CD4-positive, alpha-beta T cell treated with Interleukin-6 at 100 ng/mL for 8 hours (primary cell): ENCODE results near the gene ROPN1B.
A peak's percentile ranks its signal among the peaks of the same experiment; 100 is the strongest.
"Not testable (repeated sequence)": the region's sequence is repeated elsewhere in the genome, so short reads cannot be mapped to it uniquely, and the experiment has no call there.

ENCODE experiments used
- DNase-seq: peaks from one replicate; pipeline ENCODE4 v3.0.0-alpha.2; 2020; ENCODE audit warnings: mixed read lengths, low spot score

The ROPN1B gene

DNA sequence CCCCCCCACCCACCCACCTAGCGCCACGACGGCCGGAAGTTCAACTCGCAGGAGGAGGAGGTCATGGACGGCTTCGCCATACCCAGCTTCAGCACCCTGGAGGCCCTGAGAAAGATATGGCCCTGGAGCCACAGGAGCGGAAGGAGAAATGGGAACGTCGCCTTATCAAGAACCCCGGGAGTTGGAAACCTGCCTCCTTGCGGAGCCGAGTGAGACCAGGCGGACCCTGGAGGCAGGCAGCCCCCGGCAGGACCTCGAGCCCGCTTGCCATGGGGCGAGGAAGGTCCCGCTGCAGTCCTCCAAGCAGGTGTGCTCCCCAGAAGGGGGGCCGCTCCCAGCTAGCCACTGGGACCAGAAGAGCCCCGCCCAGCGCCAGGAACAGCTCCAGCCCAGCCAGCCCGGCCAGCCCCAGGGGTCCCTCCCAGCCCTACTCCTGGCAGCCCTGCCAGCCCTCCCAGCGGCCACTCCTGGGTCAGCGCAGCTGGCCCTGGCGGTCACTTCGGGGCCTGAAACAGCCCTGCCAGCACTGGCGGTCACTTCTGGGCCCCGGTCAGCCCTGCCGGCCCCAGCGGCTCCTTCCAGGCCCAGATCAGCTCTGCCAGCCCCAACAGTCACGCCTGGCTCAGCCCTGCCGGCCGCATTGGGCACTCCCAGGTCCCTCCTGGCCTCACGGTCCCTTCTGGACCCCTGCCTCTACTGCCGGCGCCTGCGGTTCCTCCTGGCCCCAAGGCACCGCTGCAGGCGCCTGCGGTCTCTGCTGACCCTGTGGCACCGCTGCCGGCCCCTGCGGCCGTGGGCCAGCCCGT, 10.3 kb upstream of the ROPN1B start:
- DNase-seq: no peak

DNA sequence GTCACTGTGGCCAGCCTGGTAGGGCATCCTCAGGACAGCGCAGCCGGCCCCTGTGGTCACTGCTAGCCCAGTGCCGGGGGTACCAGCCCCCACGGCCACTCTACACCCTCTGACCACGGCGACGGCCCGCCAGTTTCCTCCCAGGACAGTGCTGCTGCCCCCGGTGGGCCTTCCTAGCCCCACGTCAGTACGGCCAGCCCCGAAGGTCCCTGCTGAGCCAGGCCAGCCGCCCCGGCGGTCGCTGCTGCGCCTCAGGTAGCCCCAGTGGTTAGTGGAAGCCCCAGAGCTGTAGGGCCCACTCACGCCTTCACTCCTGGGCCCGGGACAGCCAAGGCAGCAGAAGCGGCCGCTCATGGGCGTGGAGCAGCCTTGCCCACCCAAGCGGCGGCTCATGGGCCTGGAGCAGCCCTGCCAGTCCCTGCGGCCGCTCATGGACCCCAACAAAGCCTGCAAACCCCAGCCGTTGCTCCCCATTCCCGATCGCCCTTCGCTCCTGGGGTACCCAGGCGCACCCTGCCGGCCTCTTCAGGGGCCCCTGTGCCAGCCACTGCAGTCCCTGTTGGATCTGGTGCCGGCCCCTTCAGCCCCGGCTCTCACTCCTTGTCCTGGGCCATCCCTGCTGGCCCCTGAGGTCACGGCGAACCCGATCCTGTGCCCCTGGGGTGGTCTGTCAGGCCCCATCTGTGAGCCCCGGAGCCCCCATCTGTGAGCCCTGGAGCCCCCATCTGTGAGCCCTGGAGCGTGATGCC, 9.5 kb upstream of the ROPN1B start:
- DNase-seq: no peak

DNA sequence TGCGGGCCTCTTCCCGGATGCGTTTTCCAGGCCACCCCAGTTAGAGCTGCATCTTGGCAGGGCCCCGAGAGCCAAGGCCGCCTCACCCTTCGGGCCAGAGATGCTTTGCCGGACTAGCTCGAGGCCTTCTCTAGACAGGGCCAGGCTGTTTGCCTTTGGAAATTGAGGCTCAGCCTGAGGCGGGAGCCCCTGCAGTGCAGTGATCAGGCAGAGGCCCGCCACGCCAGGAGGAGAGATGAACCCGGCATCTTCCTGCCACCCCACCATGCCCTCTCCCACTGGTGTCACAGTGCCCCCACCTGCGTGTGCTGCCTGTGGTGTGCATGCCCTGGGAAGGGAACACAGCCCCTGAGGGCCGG, 8.9 kb upstream of the ROPN1B start:
- DNase-seq: no peak

DNA sequence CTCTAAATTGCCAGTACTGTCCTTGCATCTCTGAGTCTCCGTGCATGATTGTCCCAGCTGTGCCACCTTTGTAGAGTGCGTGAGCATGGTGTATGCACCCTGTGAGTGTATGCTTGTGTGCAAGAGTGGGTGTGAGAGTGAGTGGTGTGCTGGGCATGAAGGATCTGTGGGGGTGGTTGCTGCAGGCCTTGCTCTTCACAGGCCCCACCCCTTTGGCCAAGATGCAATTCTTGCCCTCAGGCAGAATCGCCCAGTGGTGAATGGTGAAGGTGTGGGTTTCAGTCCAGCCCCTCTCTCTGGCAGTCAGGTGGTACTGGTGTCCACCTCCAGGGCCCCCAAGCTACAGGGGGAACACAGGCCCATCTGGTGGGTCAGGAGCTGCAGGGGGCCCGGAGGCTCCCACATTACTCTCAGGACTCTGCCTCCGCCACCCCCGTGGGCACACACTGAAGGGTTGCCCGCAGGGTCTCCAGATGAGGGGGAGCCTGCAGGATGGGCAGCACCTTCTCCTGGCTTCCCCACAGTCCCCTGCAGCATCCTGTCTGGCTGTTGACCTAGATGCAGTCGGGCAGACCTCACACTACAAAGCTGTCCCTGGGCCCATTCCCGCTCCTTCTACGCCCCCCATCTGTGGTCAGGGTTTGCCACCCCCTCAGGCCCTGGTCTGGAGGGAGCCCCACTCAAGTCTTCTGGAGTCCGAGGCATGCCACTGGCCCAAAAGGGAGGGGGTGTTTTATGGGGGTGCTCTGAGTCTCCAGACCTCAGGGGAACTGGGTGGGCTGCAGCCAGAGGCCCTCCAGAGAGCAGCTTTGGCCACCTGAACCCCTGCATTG, 8.3 kb upstream of the ROPN1B start:
- DNase-seq: no peak

DNA sequence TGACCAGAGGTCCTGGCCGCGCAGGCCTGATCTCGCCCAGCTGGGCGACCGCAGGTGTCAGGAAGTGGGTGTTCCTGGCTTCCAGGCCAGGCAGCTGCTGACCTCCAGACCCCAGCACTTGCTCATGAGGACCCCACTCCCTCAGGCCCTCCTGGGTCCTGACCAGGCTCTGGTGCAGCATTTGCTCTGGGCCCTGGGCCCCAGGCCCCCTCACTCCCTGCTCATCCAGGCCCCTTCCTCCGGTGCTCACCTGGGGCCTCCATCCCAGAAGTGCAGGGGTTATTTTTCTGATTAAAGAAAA, 7.7 kb upstream of the ROPN1B start:
- DNase-seq: no peak

DNA sequence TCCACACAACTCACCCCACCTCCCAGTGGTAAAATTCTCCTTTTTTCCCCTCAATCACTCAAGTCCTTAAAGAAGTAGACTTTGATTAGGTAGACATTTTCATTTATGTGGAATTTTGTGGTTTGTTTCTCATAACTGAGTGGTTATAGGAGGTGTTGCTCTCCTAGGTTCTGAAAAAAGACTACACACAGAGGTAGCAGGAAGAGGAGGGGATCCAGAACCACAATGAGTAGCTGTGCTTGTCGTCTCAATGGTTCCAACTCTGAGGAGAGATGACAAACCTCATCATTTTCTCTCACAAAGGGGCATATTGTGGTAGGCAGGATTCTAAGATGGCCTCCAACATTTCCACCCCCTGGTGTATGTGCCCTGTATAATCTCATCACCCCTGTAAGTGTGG, 5.1 kb upstream of the ROPN1B start:
- not testable (repeated sequence) for DNase-seq

DNA sequence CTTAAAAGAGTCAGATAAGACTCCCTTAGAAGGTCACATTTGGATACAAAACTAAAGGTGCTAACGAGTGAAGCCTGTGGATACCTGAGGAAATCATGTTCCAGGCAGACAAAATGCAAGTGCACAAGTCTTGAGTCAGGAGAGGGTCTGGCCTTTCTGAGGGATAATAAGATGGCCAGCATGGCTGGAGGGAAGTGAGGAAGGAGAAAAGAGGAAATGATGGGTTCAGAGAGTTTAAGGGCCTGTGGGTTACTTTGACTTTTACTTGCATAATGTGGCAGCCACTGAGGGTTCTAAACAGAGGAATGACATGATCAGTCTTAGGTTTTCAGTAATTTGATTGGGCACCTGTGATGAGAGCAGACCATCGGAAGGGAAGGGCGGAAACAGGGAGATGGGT, 3.5 kb upstream of the ROPN1B start:
- DNase-seq: no peak

DNA sequence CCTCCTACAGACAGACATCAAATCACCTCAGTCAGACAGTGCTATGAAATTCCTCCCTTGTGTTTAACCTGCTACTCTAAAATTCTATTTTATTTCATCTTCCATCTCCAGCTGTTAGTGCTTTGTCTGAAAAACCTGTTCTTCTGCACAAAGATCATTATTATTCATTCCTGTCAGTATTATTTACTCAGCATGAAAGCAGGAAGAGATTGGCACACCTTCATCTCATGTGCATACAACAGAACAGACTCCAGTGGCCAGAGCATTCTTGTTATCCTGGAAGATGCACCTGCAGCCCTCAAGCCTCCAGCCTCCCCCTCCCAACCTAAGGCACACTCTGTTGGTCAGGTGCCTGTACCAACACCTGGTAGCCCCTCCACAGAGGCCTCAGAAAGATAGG, 1.8 kb upstream of the ROPN1B start:
- DNase-seq: no peak

DNA sequence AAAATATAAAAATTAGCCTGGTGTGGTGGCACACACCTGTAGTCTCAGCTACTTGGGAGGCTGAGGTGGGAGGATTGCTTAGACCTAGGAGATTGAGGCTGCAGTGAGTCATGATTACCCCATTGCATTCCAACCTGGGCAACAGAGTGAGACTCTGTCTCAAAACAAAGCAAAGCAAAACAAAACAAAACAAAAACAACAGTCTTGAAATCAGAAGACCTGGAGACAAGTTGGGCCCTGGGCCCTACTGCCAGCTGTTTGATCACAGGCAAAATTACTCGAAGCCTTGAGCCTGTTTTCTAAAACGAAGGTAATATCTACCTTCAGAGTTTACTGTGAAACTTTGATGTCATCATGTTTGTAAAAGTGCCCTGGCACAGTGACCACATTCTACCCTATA, 857 bp upstream of the ROPN1B start:
- DNase-seq: not testable (repeated sequence)

DNA sequence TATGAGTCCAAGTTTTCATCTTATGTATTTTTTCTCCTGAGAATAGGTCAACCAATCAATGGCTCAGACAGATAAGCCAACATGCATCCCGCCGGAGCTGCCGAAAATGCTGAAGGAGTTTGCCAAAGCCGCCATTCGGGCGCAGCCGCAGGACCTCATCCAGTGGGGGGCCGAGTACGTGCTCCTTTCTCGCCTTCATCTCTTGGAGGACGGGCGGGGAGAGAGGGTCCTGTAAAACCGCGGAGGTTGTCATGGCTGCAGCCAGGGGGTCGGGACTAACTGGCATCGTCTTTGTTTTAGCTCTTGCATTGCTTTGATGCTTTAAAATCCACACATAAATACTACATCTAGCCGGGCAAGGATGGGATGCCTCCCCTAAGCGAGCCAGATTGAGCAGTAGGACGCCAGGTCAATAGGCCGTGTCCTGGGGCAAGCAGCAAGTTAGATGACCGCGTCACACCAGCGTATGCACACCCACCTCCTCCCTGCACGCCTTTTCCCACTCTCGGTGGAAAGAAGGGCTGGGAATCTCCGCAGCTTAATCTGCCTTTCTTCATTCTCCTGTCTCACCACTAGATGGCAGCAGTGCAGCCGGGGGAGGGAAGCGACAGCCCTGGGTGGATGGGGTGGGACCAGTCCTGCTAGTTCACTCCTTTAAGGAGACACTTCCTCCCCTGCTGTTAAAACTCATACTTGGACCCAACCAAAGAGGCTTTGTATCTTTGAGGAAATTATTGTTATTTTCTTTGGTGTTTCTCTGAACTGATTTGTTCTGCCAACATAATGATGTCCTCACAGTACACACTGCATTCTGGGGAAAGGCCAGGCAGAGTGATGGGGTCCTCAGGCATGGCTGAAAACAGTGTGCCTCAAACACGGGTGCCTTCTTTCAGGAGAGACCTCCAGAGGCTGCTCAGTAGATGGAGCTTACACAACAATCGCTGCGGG, 3.3 kb downstream of the ROPN1B start:
- not testable (repeated sequence) for DNase-seq

DNA sequence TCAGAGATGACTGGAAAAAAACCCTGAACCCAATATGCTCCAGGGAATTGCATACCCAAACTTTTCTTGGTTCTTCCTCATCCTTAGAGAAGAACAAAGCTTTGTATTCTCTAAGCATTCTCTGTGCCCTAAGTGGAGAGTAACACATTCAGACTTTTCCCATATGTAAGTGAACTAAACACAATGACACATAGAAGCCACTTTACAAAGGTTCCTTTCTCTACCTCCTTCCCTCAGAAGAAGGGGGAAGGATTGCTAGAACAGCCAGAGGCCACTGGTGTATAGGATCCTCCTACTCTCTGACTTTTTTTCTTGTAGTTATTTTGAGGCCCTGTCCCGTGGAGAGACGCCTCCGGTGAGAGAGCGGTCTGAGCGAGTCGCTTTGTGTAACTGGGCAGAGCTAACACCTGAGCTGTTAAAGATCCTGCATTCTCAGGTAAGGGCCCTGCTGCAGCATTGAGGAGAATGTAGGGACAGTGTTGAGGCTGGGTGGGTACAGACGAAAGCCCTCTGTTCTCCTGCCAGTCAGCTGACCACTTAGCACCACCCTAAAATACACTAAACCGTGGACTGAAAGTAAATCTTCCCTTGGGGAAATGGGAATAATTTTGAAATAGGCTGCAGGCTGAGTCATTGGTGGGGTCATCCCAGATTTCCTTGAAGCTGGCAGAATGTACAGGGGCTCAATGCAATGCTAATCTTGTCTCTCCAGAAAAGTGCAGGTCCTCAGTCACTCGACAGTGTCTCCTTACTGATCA, 6.4 kb downstream of the ROPN1B start:
- DNase-seq: not testable (repeated sequence)

DNA sequence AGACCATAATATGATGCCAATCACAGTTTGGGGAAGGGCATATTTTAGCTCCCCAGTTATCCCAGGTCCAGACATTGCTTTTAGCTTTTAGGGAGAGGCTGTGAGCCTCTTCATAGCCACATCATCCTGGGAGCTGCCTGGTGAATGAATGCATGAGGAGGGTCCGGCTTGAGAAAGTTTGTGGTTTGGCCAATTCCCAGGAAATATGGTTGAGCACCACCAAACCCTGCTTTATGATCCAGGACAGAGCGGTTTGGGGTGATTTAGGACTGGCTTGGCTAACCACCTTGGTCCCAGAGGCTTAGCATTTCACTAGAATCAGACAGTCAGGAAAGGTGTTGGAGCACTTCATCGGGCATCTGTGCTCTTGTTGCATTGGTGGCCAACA, 7.0 kb downstream of the ROPN1B start:
- DNase-seq: not testable (repeated sequence)

DNA sequence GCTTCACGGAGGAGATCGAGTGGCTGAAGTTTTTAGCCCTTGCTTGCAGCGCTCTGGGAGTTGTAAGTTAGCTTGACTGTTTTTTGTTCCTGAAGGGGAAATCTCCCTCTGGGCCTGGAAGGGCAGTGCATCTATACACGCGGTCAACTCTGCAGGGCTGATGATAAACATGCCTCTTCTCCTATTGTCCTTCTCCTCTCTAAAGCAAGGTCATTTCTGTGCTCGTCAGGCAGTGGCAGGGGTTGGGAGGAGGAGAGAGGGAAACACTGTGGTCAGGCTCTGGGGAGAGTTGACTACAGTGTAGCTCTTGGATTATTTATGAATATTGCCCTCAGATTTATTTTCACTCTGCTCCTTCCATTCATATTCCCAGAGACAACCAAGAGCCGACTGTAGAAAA, 8.1 kb downstream of the ROPN1B start:
- DNase-seq: not testable (repeated sequence)

DNA sequence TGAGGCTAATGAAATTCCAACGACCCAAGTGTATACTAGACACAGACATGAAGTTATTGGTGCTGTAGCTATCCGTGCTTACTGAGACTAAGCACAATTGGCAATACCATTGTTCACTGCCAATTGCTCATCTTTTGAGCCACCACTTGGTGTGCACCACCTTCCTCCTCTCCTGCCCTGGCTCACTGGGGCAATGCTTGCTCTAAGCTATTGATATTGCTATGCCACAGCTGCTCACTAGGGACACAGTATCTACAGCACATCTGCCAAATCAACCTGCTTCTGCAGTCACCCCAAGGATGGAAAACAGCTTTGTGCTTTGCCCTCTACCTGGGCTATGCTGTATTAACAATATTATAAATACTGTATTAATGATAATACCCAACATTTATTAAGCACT, 16.0 kb downstream of the ROPN1B start:
- DNase-seq: not testable (repeated sequence)

DNA sequence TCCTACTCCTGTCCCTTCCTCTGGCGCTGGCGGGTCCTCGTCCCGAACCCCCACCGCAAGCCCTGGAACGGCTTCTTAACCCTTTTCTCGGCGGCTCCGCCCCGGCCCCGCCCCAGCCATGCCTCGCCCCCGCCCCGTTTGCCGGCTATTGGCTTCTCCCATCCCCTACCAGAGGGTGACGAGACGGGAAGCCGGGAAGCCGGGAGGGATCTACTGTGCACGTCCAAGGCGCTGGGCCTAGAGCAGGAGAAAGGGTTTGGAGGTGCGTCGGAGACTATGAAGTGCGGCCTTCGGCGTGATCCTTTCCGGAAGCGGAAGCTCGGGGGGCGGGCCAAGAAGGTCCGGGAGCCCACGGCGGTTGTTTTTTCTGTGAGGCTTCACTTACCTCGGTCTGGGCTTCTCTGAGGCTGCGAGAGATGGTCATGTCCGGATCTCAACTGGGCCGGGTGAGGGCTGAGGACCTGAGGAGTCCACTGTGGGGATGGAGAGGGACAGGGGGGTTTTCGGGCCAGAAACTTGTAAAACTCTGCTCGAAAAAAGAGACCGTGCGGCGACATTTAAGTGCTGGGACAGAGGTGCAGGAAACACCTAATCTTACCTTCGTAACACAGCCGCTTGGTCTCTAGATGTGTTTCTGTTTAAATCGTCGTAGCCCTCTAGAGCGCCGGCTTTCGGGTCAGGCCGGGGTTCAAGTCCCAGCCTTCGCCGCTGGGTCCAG, 21.4 kb downstream of the ROPN1B start:
- DNase-seq: peak; percentile 69

DNA sequence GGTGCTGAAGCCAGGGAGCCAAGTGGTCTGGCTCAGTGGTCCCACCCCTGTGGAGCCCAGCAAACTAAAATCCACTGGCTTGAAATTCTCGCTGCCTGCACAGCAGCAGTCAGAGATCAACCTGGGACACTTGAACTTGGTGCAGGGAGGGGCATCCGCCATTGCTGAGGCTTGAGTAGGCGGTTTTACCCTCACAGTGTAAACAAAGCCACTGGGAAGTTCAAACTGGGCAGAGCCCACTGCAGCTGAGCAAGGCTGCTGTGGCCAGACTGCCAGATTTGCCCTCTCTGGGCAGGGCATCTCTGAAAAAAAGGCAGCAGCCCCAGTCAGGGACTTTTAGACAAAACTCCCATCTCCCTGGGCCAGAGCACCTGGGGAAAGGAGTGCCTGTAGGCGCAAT, 27.8 kb downstream of the ROPN1B start:
- not testable (repeated sequence) for DNase-seq

DNA sequence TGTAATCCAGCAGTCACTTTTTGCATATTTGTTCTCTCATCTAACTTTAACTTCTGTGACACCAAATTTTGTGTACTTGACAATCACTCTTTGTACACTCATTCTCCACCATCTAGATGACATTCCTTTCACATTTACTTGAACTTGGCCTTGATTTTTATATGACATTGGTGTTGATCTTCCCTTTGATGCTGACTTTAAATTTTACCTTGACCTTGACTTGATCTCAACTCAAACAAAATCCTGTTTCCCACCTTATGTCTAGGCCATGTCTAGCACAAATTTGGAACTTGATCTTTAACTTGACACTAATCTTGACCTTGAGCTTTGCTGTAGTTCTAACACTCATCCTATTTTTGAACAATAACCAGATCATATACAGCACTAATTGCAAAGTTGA, 33.2 kb downstream of the ROPN1B start:
- no peak for DNase-seq

DNA sequence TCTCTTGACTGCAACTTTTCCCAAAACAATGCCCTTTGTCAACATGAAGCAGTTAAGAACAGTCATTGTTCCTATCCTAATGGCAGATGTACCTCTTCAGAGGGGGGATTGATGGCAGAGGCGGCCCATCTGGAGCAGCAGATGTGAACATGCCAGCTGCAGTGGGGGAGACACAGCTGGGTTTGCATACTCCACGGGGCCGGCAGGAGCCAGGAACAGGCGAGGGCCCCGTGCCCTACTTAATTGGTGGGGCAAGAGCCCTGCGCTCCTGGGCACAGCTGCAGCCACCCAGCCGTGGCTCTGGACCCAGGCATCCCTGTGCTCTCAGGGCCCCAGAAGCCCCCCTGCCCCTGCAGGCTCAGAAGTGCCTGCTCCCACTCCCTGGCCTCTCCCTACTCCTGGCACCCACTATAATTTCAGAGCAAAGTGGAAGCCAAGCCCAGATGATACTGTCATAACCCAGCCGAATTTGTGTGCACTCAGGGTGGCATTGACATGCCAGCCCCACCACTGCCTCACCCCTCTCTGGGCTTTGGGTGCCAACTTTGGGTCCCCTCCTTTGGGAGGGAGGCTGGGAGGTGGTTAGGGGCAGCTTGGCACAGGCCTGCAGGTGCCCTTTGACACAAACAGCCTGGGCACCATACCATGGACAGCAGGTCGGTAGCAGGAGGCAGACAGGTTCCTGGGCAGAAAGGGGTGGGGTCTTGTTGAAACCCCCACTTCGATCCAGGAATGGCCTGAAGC, 34.6 kb downstream of the ROPN1B start:
- no peak for DNase-seq

DNA sequence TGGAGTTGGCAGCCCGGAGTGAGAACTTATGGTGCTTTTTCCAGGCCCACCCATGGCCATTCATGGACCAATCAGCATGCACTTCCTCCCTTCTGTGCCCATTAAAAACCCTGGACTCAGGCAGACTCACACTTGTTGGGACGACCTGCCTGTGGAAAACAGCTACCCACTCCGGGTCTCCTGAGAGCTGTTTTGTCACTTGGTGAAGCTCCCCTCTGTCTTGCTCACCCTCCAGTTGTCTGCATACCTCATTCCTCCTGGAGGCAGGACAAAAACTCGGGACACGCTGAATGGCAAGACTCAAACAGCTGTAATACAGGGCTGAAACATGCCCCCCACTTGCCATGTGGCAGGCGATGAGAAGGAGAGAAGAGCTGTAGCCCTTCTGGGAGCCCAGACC, 35.2 kb downstream of the ROPN1B start:
- DNase-seq: no peak

DNA sequence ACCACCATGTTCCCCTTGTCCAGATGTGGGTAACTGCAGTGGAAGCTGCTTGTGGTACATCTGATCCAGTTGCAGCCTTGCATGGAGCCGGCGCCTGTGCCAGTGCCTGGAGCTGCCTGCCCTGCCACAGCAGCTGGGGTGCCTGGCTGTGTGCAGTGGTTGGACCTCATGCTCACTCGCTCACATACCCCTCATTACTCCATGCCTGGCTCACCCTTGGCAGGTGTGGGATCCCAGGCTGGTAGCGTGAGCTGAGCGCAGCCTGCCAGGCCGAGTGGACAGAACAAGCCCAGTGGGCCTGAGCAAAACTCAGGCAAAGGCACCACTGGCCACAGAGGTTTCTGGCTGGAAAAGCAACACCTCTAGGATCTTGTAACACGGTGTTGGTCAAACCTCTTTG, 35.7 kb downstream of the ROPN1B start:
- DNase-seq: no peak
